Measurements from ENCODE around the gene PLEKHJ1.

DNA sequence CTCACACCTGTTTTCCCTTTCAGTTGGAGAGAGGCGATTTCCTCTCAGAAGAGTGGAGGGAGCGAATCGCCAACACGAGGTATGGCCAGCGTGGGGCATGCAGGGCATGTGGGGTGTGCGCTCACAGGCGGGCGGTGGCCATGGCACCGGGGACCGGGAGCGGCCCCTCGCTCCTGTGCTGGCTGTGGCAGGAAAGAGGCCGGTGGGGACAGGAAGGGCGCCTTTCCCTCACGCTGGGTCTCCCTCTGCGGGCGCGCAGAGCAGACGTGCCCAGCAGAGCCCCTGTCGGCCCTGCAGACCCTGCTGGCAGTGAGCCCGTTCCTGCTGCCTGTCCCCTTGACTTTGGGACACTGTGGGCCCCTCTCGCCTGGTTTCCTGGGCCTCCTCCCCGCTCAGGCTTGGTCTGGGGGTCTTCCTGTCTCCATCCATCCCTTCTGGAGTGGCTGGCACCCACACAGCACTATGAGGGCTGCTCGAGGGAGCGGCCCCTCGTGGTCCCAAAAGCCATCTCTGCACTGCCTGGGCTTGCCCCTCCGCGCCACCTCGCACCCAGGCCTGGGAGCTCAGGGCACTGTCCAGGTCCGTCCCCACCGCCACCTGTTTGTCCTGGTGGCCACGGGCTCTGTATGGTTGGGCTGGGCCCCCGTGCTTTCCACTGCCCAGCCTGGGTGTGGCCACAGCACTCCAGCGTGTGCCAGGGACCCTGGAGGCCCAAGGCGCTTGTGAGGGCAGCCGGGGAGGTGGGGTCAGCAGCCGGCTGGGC lies 36.1 kb downstream of the PLEKHJ1 start:
- TF ChIP-seq, protein P1, sequence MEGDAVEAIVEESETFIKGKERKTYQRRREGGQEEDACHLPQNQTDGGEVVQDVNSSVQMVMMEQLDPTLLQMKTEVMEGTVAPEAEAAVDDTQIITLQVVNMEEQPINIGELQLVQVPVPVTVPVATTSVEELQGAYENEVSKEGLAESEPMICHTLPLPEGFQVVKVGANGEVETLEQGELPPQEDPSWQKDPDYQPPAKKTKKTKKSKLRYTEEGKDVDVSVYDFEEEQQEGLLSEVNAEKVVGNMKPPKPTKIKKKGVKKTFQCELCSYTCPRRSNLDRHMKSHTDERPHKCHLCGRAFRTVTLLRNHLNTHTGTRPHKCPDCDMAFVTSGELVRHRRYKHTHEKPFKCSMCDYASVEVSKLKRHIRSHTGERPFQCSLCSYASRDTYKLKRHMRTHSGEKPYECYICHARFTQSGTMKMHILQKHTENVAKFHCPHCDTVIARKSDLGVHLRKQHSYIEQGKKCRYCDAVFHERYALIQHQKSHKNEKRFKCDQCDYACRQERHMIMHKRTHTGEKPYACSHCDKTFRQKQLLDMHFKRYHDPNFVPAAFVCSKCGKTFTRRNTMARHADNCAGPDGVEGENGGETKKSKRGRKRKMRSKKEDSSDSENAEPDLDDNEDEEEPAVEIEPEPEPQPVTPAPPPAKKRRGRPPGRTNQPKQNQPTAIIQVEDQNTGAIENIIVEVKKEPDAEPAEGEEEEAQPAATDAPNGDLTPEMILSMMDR (IDR thresholded peaks at IDR 0.05) = no peak
- no peak for TF ChIP-seq POLR2A (IDR thresholded peaks at IDR 0.05)
